CD1c-positive myeloid dendritic cell (primary cell): ENCODE results near the gene SELL.
"Not testable (repeated sequence)": the region's sequence is repeated elsewhere in the genome, so short reads cannot be mapped to it uniquely, and the experiment has no call there.

ENCODE experiments used
- DNase-seq: peaks from one replicate; pipeline ENCODE4 v3.0.0-alpha.2; 2016; ENCODE audit errors: extremely low spot score

SELL gene

GRCh38 chr1:169711469-169712308, at the start of gene SELL:
Gene SELL (minus strand): TSS chr1:169711620. CDS start chr1:169711498, 122 bp downstream.
- peak; percentile 87 for DNase-seq

- no peak for DNase-seq
Measured at GRCh38 chr1:169759038-169759437, 47.6 kb upstream of the SELL start.

- DNase-seq: no peak
Measured at GRCh38 chr1:169753549-169753948, 42.1 kb upstream of the SELL start.

- no peak for DNase-seq
Measured at GRCh38 chr1:169750041-169750440, 38.6 kb upstream of the SELL start.

GRCh38 chr1:169746550-169746949, 35.1 kb upstream of the SELL start:
- no peak for DNase-seq

GRCh38 chr1:169745015-169745861, 33.8 kb upstream of the SELL start:
- DNase-seq: no peak

- DNase-seq: no peak
Measured at GRCh38 chr1:169741666-169742394, 30.4 kb upstream of the SELL start.

- DNase-seq: no peak
Measured at GRCh38 chr1:169739980-169740379, 28.6 kb upstream of the SELL start.

GRCh38 chr1:169733924-169734323, 22.5 kb upstream of the SELL start, which contains the start of gene SELE:
Gene SELE (minus strand): TSS chr1:169734079. CDS start chr1:169733612, 467 bp downstream.
- DNase-seq: no peak

GRCh38 chr1:169731446-169731845, 20.0 kb upstream of the SELL start:
- no peak for DNase-seq

- DNase-seq: no peak
Measured at GRCh38 chr1:169729991-169730390, 18.6 kb upstream of the SELL start.

- DNase-seq: no peak
Measured at GRCh38 chr1:169727307-169727706, 15.9 kb upstream of the SELL start.

GRCh38 chr1:169726851-169727250, 15.4 kb upstream of the SELL start:
- DNase-seq: no peak

- no peak for DNase-seq
Measured at GRCh38 chr1:169725930-169726329, 14.5 kb upstream of the SELL start.

GRCh38 chr1:169724168-169724567, 12.7 kb upstream of the SELL start:
- no peak for DNase-seq

- DNase-seq: no peak
Measured at GRCh38 chr1:169723763-169724162, 12.3 kb upstream of the SELL start.

GRCh38 chr1:169722779-169723178, 11.4 kb upstream of the SELL start:
- no peak for DNase-seq

- not testable (repeated sequence) for DNase-seq
Measured at GRCh38 chr1:169715100-169715499, 3.7 kb upstream of the SELL start.

GRCh38 chr1:169713090-169713489, 1.7 kb upstream of the SELL start:
- DNase-seq: not testable (repeated sequence)

GRCh38 chr1:169712309-169712631, 850 bp upstream of the SELL start:
- no peak for DNase-seq

GRCh38 chr1:169708647-169709046, 2.8 kb downstream of the SELL start:
- DNase-seq: no peak
